Peyer's patch (tissue), 4 donors: ENCODE data around the gene BMPR1A.

ENCODE experiments used
- CTCF ChIP-seq, 6 experiments: fragments of 450-650 bp in 4 of 6; fragments of 200-600 bp in 2 of 6; sonication (generic) in 1 of 6; IDR thresholded peaks; one replicate each; pipeline ENCODE4 v1.5.1; 2017 to 2019; ENCODE audit warnings: antibody characterized with exemption in 6 of 6, mild to moderate bottlenecking in 3 of 6, moderate library complexity in 1 of 6
- POLR2A ChIP-seq, 2 donors: fragments of 450-650 bp; IDR thresholded peaks; one replicate each; pipeline ENCODE4 v1.5.1; 2017; ENCODE audit warnings: antibody characterized with exemption in 2 of 2, mild to moderate bottlenecking in 2 of 2, moderate library complexity in 2 of 2

- TF ChIP-seq CTCF (IDR thresholded peaks at IDR 0.05): no peak
- TF ChIP-seq POLR2A (IDR thresholded peaks at IDR 0.05): no peak
These were observed 79.6 kb downstream of the BMPR1A start for GRCh38 chr10:86836044-86836443.
